Subcutaneous adipose tissue (tissue), 4 donors: ENCODE data around the gene PRDM16. TPM values are rescaled to one million over a fixed set of nuclear protein-coding genes. Genes with fewer than 3 reads are reported as not detected.

Source experiments
- CTCF ChIP-seq: fragments of 450-650 bp; IDR thresholded peaks from one replicate; pipeline ENCODE4 v1.5.1; 2016; ENCODE audit warnings: low read depth, mild to moderate bottlenecking, control low read depth, antibody characterized with exemption, moderate library complexity
- total RNA-seq, 4 donors: library from RNA; depleted of rRNA; stranded (reverse); fragments of >200 nt; gene quantifications; one replicate each; pipeline ENCODE4 v1.1.0, GENCODE V29; 2016

Gene PRDM16
- total RNA-seq, 4 donors from 2014 or later, result 0.82 to 1.7 (median 1.1) TPM

GRCh38 chr1:3033790-3034090, 35.3 kb upstream of the PRDM16 start:
- no peak for TF ChIP-seq CTCF

- no peak for TF ChIP-seq CTCF
Measured at GRCh38 chr1:3034162-3034561, 34.8 kb upstream of the PRDM16 start.

- TF ChIP-seq CTCF, result no peak
Measured at GRCh38 chr1:3034728-3035562, 34.1 kb upstream of the PRDM16 start.

- no peak for TF ChIP-seq CTCF
Measured at GRCh38 chr1:3035563-3036446, 33.2 kb upstream of the PRDM16 start.

GRCh38 chr1:3036447-3037280, 32.3 kb upstream of the PRDM16 start:
- no peak for TF ChIP-seq CTCF

- TF ChIP-seq CTCF, result no peak
Measured at GRCh38 chr1:3037281-3038040, 31.5 kb upstream of the PRDM16 start.
